Gastrocnemius medialis (tissue), 4 donors: ENCODE results near the gene BCL2L2. TPM values are rescaled to one million over a fixed set of nuclear protein-coding genes. Genes with fewer than 3 reads are reported as not detected.

Experiments used
- ATAC-seq, 2 donors: fragments of 150-250 bp; one replicate each; pipeline ENCODE4 v1.9.1; 2016
- DNase-seq, 2 donors: peaks; one replicate each; pipeline ENCODE4 v3.0.0-alpha.2; 2019
- H3K27ac ChIP-seq, 4 donors: fragments of 200-600 bp; sonication (generic); 1 replicate in 1 of 4; 2 replicates in 3 of 4; pipeline ENCODE4 v1.5.1; 2016 to 2018; ENCODE audit warnings: mild to moderate bottlenecking in 2 of 4, moderate library complexity in 1 of 4
- H3K27me3 ChIP-seq, 3 donors: fragments of 200-600 bp; sonication (generic) in 2 of 3; 1 replicate in 1 of 3; 2 replicates in 2 of 3; pipeline versions ENCODE4 v1.5.1 to v1.6.0; 2016 to 2019; ENCODE audit warnings: mild to moderate bottlenecking in 1 of 3, moderate library complexity in 1 of 3
- H3K36me3 ChIP-seq, 2 donors: fragments of 200-600 bp; sonication (generic) in 1 of 2; one replicate each; pipeline ENCODE4 v1.5.1; 2017 to 2018
- H3K4me1 ChIP-seq, 2 donors: fragments of 200-600 bp; sonication (generic) in 1 of 2; one replicate each; pipeline ENCODE4 v1.5.1; 2016 to 2017; ENCODE audit warnings: mild to moderate bottlenecking in 2 of 2
- H3K4me3 ChIP-seq, 4 donors: fragments of 200-600 bp; sonication (generic) in 3 of 4; 1 replicate in 1 of 4; 2 replicates in 3 of 4; pipeline ENCODE4 v1.5.1; 2016 to 2019; ENCODE audit warnings: mild to moderate bottlenecking in 2 of 4
- H3K9me3 ChIP-seq, 3 donors: fragments of 200-600 bp; sonication (generic) in 2 of 3; 1 replicate in 1 of 3; 2 replicates in 2 of 3; pipeline ENCODE4 v1.5.1; 2016 to 2019
- CTCF ChIP-seq, 5 experiments: fragments of 450-650 bp in 3 of 5; fragments of 200-600 bp in 2 of 5; sonication (generic) in 2 of 5; IDR thresholded peaks in 4 of 5; conservative IDR thresholded peaks in 1 of 5; 1 replicate in 4 of 5; 2 replicates in 1 of 5; pipeline ENCODE4 v1.5.1; 2016 to 2019; ENCODE audit warnings: antibody characterized with exemption in 5 of 5, mild to moderate bottlenecking in 3 of 5, moderate library complexity in 3 of 5
- POLR2A ChIP-seq, 2 donors: fragments of 450-650 bp; IDR thresholded peaks; one replicate each; pipeline ENCODE4 v1.6.1; 2017; ENCODE audit warnings: antibody characterized with exemption in 2 of 2, mild to moderate bottlenecking in 2 of 2, moderate library complexity in 2 of 2
- in situ Hi-C, 4 donors: fragments of 200-750 bp; cut with MboI; loops; one replicate each; pipeline versions ENCODE4 v1.15.0 to v1.8.0; 2017; ENCODE audit warnings: low sequenced_read_pairs in 4 of 4
- intact Hi-C: fragments of 100-400 bp; cut with DNase I; formaldehyde crosslinking; loops from one replicate; pipeline ENCODE4 v1.15.1; 2023; ENCODE audit warnings: low total_unique reads
- total RNA-seq, 4 donors: library from RNA; depleted of rRNA; stranded (reverse); fragments of >200 nt; gene quantifications; one replicate each; pipeline versions ENCODE4 v1.1.0 to v1.2.3, GENCODE V29; 2016

Gene BCL2L2
- total RNA-seq, 4 donors from 2014 or later = 13.4 to 24.9 (median 23.8) TPM

GRCh38 chr14:23361320-23361719 is 54.7 kb downstream of the BCL2L2 start:
- no peaks in the 10 kb centered on the region for H3K36me3 ChIP-seq
- no peak for ATAC-seq

More at GRCh38 chr14:23361320-23361719, 54.7 kb downstream of the BCL2L2 start:
- in situ Hi-C loops (no loop called here), intact Hi-C loops (no loop called here)
- peaks cover 13 to 20% (median 17%) of the 10 kb centered on the region in 3 donors for H3K27me3 ChIP-seq
- no peak overlapping the region for H3K27ac ChIP-seq
- no peak for DNase-seq
- no peak overlapping the region for H3K4me3 ChIP-seq
- no peaks in the 10 kb centered on the region for H3K9me3 ChIP-seq
- H3K4me1 ChIP-seq = peaks cover 0 to 4% of the 10 kb centered on the region in 2 donors
- TF ChIP-seq CTCF (IDR thresholded peaks at IDR 0.05 in 4 of 5, conservative IDR thresholded peaks at IDR 0.05 in 1 of 5) (no peak), POLR2A (IDR thresholded peaks at IDR 0.05) (no peak)

Other genes with a start within 250 kb of the BCL2L2 start
- gene CDH24, start 249.3 kb upstream of the BCL2L2 start, total RNA-seq = 1 to 10 TPM in 1 of 4 donors, under 1 TPM in 3; 0.36 to 1.7 (median 0.58) TPM
- 10 to 100 TPM; 61.9 to 74.8 (median 70.6) TPM for gene ACIN1, start 211.7 kb upstream of the BCL2L2 start, total RNA-seq
- 10 to 100 TPM in 3 of 4 donors, 1 to 10 TPM in 1; 9.5 to 28.8 (median 13.8) TPM for gene C14orf119, start 211.3 kb upstream of the BCL2L2 start, total RNA-seq
- not detected for gene CIROP, start 201.8 kb upstream of the BCL2L2 start, total RNA-seq
- not detected for gene CEBPE, start 187.6 kb upstream of the BCL2L2 start, total RNA-seq
- gene SLC7A8, start 123.2 kb upstream of the BCL2L2 start, total RNA-seq = 100 to 1,000 TPM in 1 of 4 donors, 10 to 100 TPM in 3; 34.5 to 199 (median 63.7) TPM
- gene RNF212B, start 68.9 kb upstream of the BCL2L2 start, total RNA-seq = not detected
- gene HOMEZ, start 20.7 kb upstream of the BCL2L2 start, total RNA-seq = 1 to 10 TPM; 7.8 to 10.0 (median 8.4) TPM
- gene PPP1R3E, start 4.0 kb upstream of the BCL2L2 start, total RNA-seq = 1 to 10 TPM; 5.9 to 7.9 (median 6.7) TPM
- 10 to 100 TPM; 15.7 to 32.8 (median 26.6) TPM for gene PABPN1, start 14.6 kb downstream of the BCL2L2 start, total RNA-seq
- 1 to 10 TPM in 2 of 4 donors, under 1 TPM in 2; 0.68 to 2.7 (median 1.4) TPM for gene SLC22A17, start 46.1 kb downstream of the BCL2L2 start, total RNA-seq
- gene EFS, start 58.3 kb downstream of the BCL2L2 start, total RNA-seq = 1 to 10 TPM in 3 of 4 donors, under 1 TPM in 1; 0.31 to 4.1 (median 1.6) TPM
- gene IL25, start 66.0 kb downstream of the BCL2L2 start, total RNA-seq = not detected
- gene CMTM5, start 70.2 kb downstream of the BCL2L2 start, total RNA-seq = 1 to 10 TPM in 1 of 4 donors, not detected in 3; 1.7 TPM
- gene MYH6, start 101.4 kb downstream of the BCL2L2 start, total RNA-seq = 1,000 to 10,000 TPM in 1 of 4 donors, 100 to 1,000 TPM in 1, 10 to 100 TPM in 2; 20.4 to 1,496 (median 303) TPM
- gene MYH7, start 128.8 kb downstream of the BCL2L2 start, total RNA-seq = 1,000 to 10,000 TPM; 1,360 to 5,274 (median 3,359) TPM
- 10 to 100 TPM; 27.9 to 41.9 (median 36.1) TPM for gene NGDN, start 162.9 kb downstream of the BCL2L2 start, total RNA-seq
- under 1 TPM in 3 of 4 donors, not detected in 1; 0.23 to 0.44 (median 0.41) TPM for gene ZFHX2, start 244.9 kb downstream of the BCL2L2 start, total RNA-seq
- 10 to 100 TPM; 13.2 to 32.9 (median 21.4) TPM for gene THTPA, start 249.4 kb downstream of the BCL2L2 start, total RNA-seq